Endodermal cell (in vitro differentiated cells): ENCODE results near the gene SPRED2. TPM values are rescaled to one million over a fixed set of nuclear protein-coding genes. Genes with fewer than 3 reads are reported as not detected.

Source experiments
- DNase-seq: peaks from one replicate; pipeline ENCODE4 v3.0.0-alpha.2; 2017
- H3K27ac ChIP-seq: 2 replicates; pipeline ENCODE4 v1.5.1; 2013; ENCODE audit warnings: mild to moderate bottlenecking, low read depth, low read length, moderate library complexity
- H3K27me3 ChIP-seq: 2 replicates; pipeline ENCODE4 v1.6.1; 2013; ENCODE audit warnings: mild to moderate bottlenecking, low read length, moderate library complexity; ENCODE audit not compliant: insufficient read depth, control insufficient read depth, poor library complexity, severe bottlenecking
- H3K36me3 ChIP-seq: 2 replicates; pipeline ENCODE4 v1.7.0; 2013; ENCODE audit warnings: mild to moderate bottlenecking, low read length, moderate library complexity; ENCODE audit not compliant: control insufficient read depth, insufficient read depth
- H3K4me1 ChIP-seq: one replicate; pipeline ENCODE4 v1.7.0; 2013; ENCODE audit warnings: low read length; ENCODE audit not compliant: control insufficient read depth, insufficient read depth
- H3K4me3 ChIP-seq: 2 replicates; pipeline ENCODE4 v1.5.1; 2013; ENCODE audit warnings: mild to moderate bottlenecking, low read length, moderate library complexity
- H3K9ac ChIP-seq: 2 replicates; pipeline ENCODE4 v1.6.1; 2013; ENCODE audit warnings: mild to moderate bottlenecking, low read length, moderate library complexity; ENCODE audit not compliant: poor library complexity, severe bottlenecking; ENCODE audit errors: extremely low read depth
- H3K9me3 ChIP-seq: 2 replicates; pipeline ENCODE4 v1.6.1; 2013; ENCODE audit warnings: mild to moderate bottlenecking, low read length, moderate library complexity; ENCODE audit not compliant: control insufficient read depth
- H3K27ac Mint-ChIP-seq: 2 replicates; pipeline ENCODE4 v1.8.0; 2020; ENCODE audit warnings: mixed read lengths
- H3K27me3 Mint-ChIP-seq: 2 replicates; pipeline ENCODE4 v1.8.0; 2021; ENCODE audit warnings: mild to moderate bottlenecking, mixed read lengths; ENCODE audit not compliant: insufficient read depth
- H3K36me3 Mint-ChIP-seq: 2 replicates; pipeline ENCODE4 v1.8.0; 2020; ENCODE audit warnings: low read depth, mixed read lengths
- H3K4me1 Mint-ChIP-seq: 2 replicates; pipeline ENCODE4 v1.8.0; 2020; ENCODE audit warnings: mixed read lengths
- H3K4me3 Mint-ChIP-seq: 2 replicates; pipeline ENCODE4 v1.8.0; 2020; ENCODE audit warnings: mild to moderate bottlenecking, moderate library complexity, mixed read lengths
- H3K9me3 Mint-ChIP-seq: 2 replicates; pipeline ENCODE4 v1.8.0; 2020; ENCODE audit warnings: mild to moderate bottlenecking, mixed read lengths
- CTCF ChIP-seq: fragments of 200-600 bp; sonication (generic); conservative IDR thresholded peaks from 2 replicates; pipeline ENCODE4 v1.5.0; 2021; ENCODE audit warnings: antibody characterized with exemption, mild to moderate bottlenecking
- WGBS, 2 experiments: methylation state at CpG; one replicate each; pipeline versions ENCODE4 v1.1.5 to v1.1.7; 2013; ENCODE audit warnings: missing lambda C conversion rate in 2 of 2, mixed read lengths in 1 of 2; ENCODE audit not compliant: insufficient coverage in 1 of 2, insufficient read length in 1 of 2; 5-methylcytosine and 5-hydroxymethylcytosine counted together
- total RNA-seq, 2 donors: library from RNA; stranded (reverse); fragmentation: NEBNext Ultra II Directional in 1 of 2; extraction: Animal tissue kit (Norgen Biotek cat#: 25700) in 1 of 2; gene quantifications; 2 replicates in 1 of 2; 3 replicates in 1 of 2; pipeline ENCODE4 v1.2.1, GENCODE V29; 2021

The SPRED2 gene
- total RNA-seq, 2 donors from 2014 or later, result 60.3 to 70.1 TPM

GRCh38 chr2:65371074-65371434 is 61.3 kb downstream of the SPRED2 start:
- Mint-ChIP-seq H3K27ac (peak overlapping the region; percentile 15), H3K4me3 (no peak overlapping the region), H3K4me1 (peaks cover 86% of the 10 kb centered on the region), H3K36me3 (no peaks in the 10 kb centered on the region), H3K27me3 (no peaks in the 10 kb centered on the region), H3K9me3 (no peaks in the 10 kb centered on the region)
- Histone ChIP-seq H3K4me1 (peaks cover 48% of the 10 kb centered on the region), H3K27ac (no peak overlapping the region), H3K36me3 (peaks cover 12% of the 10 kb centered on the region), H3K4me3 (no peak overlapping the region), H3K9me3 (no peaks in the 10 kb centered on the region), H3K9ac (no peak overlapping the region), H3K27me3 (no peaks in the 10 kb centered on the region)
- DNase-seq, result no peak
- no peak for TF ChIP-seq CTCF
- 86 to 88% methylated on average over 2 to 4 of the region's 4 CpGs for WGBS, 2 experiments

GRCh38 chr2:65370387-65371073 is 61.9 kb downstream of the SPRED2 start:
- no peaks in the 10 kb centered on the region for H3K9me3 ChIP-seq
- no peaks in the 10 kb centered on the region for H3K27me3 ChIP-seq
- H3K4me3 Mint-ChIP-seq, result no peak overlapping the region
- no peak overlapping the region for H3K9ac ChIP-seq
- no peak overlapping the region for H3K4me3 ChIP-seq
- peak overlapping the region; percentile 11 for H3K27ac Mint-ChIP-seq
- peaks cover 48% of the 10 kb centered on the region for H3K4me1 ChIP-seq
- peak; percentile 44 for DNase-seq
- 81 to 84% methylated on average over 5 of the region's 5 CpGs for WGBS, 2 experiments
- no peak for TF ChIP-seq CTCF
- H3K4me1 Mint-ChIP-seq, result peaks cover 86% of the 10 kb centered on the region
- H3K36me3 Mint-ChIP-seq, result no peaks in the 10 kb centered on the region
- H3K36me3 ChIP-seq, result peaks cover 7% of the 10 kb centered on the region
- no peaks in the 10 kb centered on the region for H3K9me3 Mint-ChIP-seq
- H3K27me3 Mint-ChIP-seq, result no peaks in the 10 kb centered on the region
- no peak overlapping the region for H3K27ac ChIP-seq

- H3K27ac Mint-ChIP-seq, result no peak overlapping the region
- H3K4me1 ChIP-seq, result peaks cover 44% of the 10 kb centered on the region
- peaks cover 86% of the 10 kb centered on the region for H3K4me1 Mint-ChIP-seq
- H3K9ac ChIP-seq, result no peak overlapping the region
- H3K4me3 Mint-ChIP-seq, result no peak overlapping the region
- DNase-seq, result no peak
- H3K4me3 ChIP-seq, result no peak overlapping the region
- H3K9me3 ChIP-seq, result no peaks in the 10 kb centered on the region
- H3K9me3 Mint-ChIP-seq, result no peaks in the 10 kb centered on the region
- H3K27ac ChIP-seq, result no peak overlapping the region
- H3K27me3 ChIP-seq, result no peaks in the 10 kb centered on the region
- 96% methylated on average over 4 of the region's 4 CpGs; no CpG with 5 or more reads in 1 of the 2 experiments for WGBS, 2 experiments
- H3K27me3 Mint-ChIP-seq, result no peaks in the 10 kb centered on the region
- H3K36me3 Mint-ChIP-seq, result no peaks in the 10 kb centered on the region
- no peak for TF ChIP-seq CTCF
- H3K36me3 ChIP-seq, result peaks cover 2% of the 10 kb centered on the region
Measured at GRCh38 chr2:65369980-65370379, 62.4 kb downstream of the SPRED2 start.
